K562 (cell line): ENCODE results near the gene TRMT10B. TPM values are rescaled to one million over a fixed set of nuclear protein-coding genes. Genes with fewer than 3 reads are reported as not detected.
"Not testable (repeated sequence)": the region's sequence is repeated elsewhere in the genome, so short reads cannot be mapped to it uniquely, and the experiment has no call there.

Experiments used
- ATAC-seq: fragments of 200-7000 bp; cut with Tn5 transposase; 3 replicates; pipeline ENCODE4 v1.9.1; 2020; ENCODE audit warnings: moderate library complexity
- BruUV-seq: library from RNA; stranded (reverse); fragments of 400-500 nt; replicated peaks from 2 replicates; lab custom pipeline; 2021; lab: Mats Ljungman, UMichigan
- CTCF ChIA-PET: fragments of 300-600 bp; formaldehyde crosslinking; extraction: SDS; loops from one replicate; lab custom pipeline; 2021; ENCODE audit warnings: low intra/inter-chr PET ratio; lab: Yijun Ruan, JAX
- POLR2A ChIA-PET: fragments of 300-600, 350-650 bp; sonication (Branson Sonifier 250); formaldehyde crosslinking; extraction: SDS; loops from one replicate; lab custom pipeline; 2021; ENCODE audit warnings: antibody characterized with exemption, inconsistent platforms; lab: Yijun Ruan, JAX
- DNase-seq, 4 experiments: peaks; one replicate each; pipeline versions ENCODE4 v3.0.0 to v3.0.0-alpha.2; 2011 to 2018; ENCODE audit warnings: low spot score in 3 of 4, mixed read lengths in 3 of 4; ENCODE audit errors: extremely low read depth in 1 of 4
- FAIRE-seq: peaks from 2 replicates; lab custom pipeline; 2011; peaks lifted over from hg19 to GRCh38; lab: Jason Lieb, UNC
- H2AFZ ChIP-seq: 2 replicates; pipeline ENCODE4 v1.6.0; 2011; ENCODE audit warnings: low read depth, low read length, control low read depth, inconsistent platforms
- H3K27ac ChIP-seq: fragments of 200-600 bp; 3 replicates; pipeline ENCODE4 v1.8.0; 2011; ENCODE audit warnings: low read depth, mild to moderate bottlenecking, control low read depth, inconsistent platforms, low read length, moderate library complexity, mixed read lengths; ENCODE audit errors: extremely low read depth
- H3K27me3 ChIP-seq, 2 experiments: fragments of 300-600 bp in 1 of 2; 2 replicates in 1 of 2; 3 replicates in 1 of 2; pipeline versions ENCODE4 v1.6.0 to v1.8.0; 2011; ENCODE audit warnings: inconsistent platforms in 2 of 2, low read length in 2 of 2, mild to moderate bottlenecking in 1 of 2, mixed read lengths in 1 of 2, moderate library complexity in 1 of 2; ENCODE audit not compliant: control insufficient read depth in 2 of 2, insufficient read depth in 2 of 2
- H3K36me3 ChIP-seq: fragments of 300-600 bp; 3 replicates; pipeline ENCODE4 v1.8.0; 2011; ENCODE audit warnings: mild to moderate bottlenecking, low read length, inconsistent platforms; ENCODE audit not compliant: control insufficient read depth, insufficient read depth
- H3K4me1 ChIP-seq, 2 experiments: fragments of 200-600 bp in 1 of 2; replicated peaks in 1 of 2; 2 replicates in 1 of 2; 3 replicates in 1 of 2; pipeline versions ENCODE4 v1.5.1 to v1.8.0; 2011; ENCODE audit warnings: inconsistent platforms in 2 of 2, low read length in 2 of 2, mild to moderate bottlenecking in 1 of 2, mixed read lengths in 1 of 2, moderate library complexity in 1 of 2; ENCODE audit not compliant: control insufficient read depth in 2 of 2, insufficient read depth in 2 of 2
- H3K4me2 ChIP-seq: 2 replicates; pipeline ENCODE4 v1.6.1; 2011; ENCODE audit warnings: low read length, control low read depth, inconsistent platforms, mixed read lengths; ENCODE audit not compliant: insufficient read depth
- H3K4me3 ChIP-seq: fragments of 200-600 bp; sonication (generic), shearing (Covaris generic); 2 replicates; pipeline ENCODE4 v1.5.1; 2016; ENCODE audit warnings: control low read depth, inconsistent platforms
- H3K79me2 ChIP-seq: fragments of 200-600 bp; 3 replicates; pipeline ENCODE4 v1.8.0; 2011; ENCODE audit warnings: low read length, inconsistent platforms; ENCODE audit not compliant: control insufficient read depth, insufficient read depth
- H3K9ac ChIP-seq, 2 experiments: 2 replicates each; pipeline versions ENCODE4 v1.6.0 to v1.6.1; 2011; ENCODE audit warnings: low read depth in 2 of 2, low read length in 2 of 2, control low read depth in 1 of 2, inconsistent platforms in 1 of 2, mild to moderate bottlenecking in 1 of 2, mixed read lengths in 1 of 2; ENCODE audit not compliant: insufficient read depth in 1 of 2
- H3K9me1 ChIP-seq: one replicate; pipeline ENCODE4 v1.6.0; 2011; ENCODE audit warnings: inconsistent platforms, mild to moderate bottlenecking, low read length, moderate library complexity; ENCODE audit not compliant: control insufficient read depth, insufficient read depth
- H3K9me3 ChIP-seq: replicated peaks from 2 replicates; pipeline ENCODE4 v1.5.1; 2011; ENCODE audit warnings: low read depth, low read length, inconsistent platforms; ENCODE audit not compliant: control insufficient read depth, insufficient read depth
- H4K20me1 ChIP-seq: replicated peaks from 2 replicates; pipeline ENCODE4 v1.6.1; 2011; ENCODE audit warnings: low read length, inconsistent platforms, mixed read lengths; ENCODE audit not compliant: control insufficient read depth, insufficient read depth
- BCOR ChIP-seq: fragments of 450-650 bp; IDR thresholded peaks from 2 replicates; pipeline ENCODE4 v1.6.1; 2016
- EP300 ChIP-seq: IDR thresholded peaks from 2 replicates; pipeline ENCODE4 v1.6.1; 2012; ENCODE audit warnings: low read length, improper control_type of control experiment
- KDM1A ChIP-seq, 2 experiments: fragments of 450-650 bp; IDR thresholded peaks; 2 replicates each; pipeline ENCODE4 v1.6.1; 2016; ENCODE audit warnings: mild to moderate bottlenecking in 2 of 2
- MAZ ChIP-seq, 2 experiments: fragments of 450-650 bp in 1 of 2; sonication (generic) in 1 of 2; formaldehyde crosslinking; IDR thresholded peaks in 1 of 2; conservative IDR thresholded peaks in 1 of 2; 2 replicates each; pipeline versions ENCODE4 v1.4.0 to v1.5.0; 2020; ENCODE audit warnings: mild to moderate bottlenecking in 1 of 2, missing genetic modification reagents in 1 of 2
- NUFIP1 ChIP-seq: fragments of 450-650 bp; IDR thresholded peaks from 2 replicates; pipeline ENCODE4 v1.6.1; 2018; ENCODE audit not compliant: partially characterized antibody
- RB1 ChIP-seq: fragments of 450-650 bp; IDR thresholded peaks from 2 replicates; pipeline ENCODE4 v1.6.1; 2017; ENCODE audit warnings: low read depth, mild to moderate bottlenecking
- RBM39 ChIP-seq: fragments of 200-400 bp; formaldehyde crosslinking; optimal IDR thresholded peaks from 2 replicates; pipeline ENCODE3; 2018; ENCODE audit warnings: low read depth, low read length
- SAP30 ChIP-seq: fragments of 200-600 bp; sonication (generic); IDR thresholded peaks from 2 replicates; pipeline ENCODE4 v1.6.1; 2012; ENCODE audit warnings: borderline replicate concordance, low read depth, mild to moderate bottlenecking, moderate library complexity, low read length, control low read depth, inconsistent platforms; ENCODE audit not compliant: insufficient read depth, poor library complexity, severe bottlenecking
- SMARCA5 ChIP-seq: fragments of 450-650 bp; IDR thresholded peaks from 2 replicates; pipeline ENCODE4 v1.6.1; 2016
- ZNF146 ChIP-seq: IDR thresholded peaks from one replicate; pipeline ENCODE4 v1.6.1; 2018; ENCODE audit warnings: missing compliant biosample characterization; ENCODE audit not compliant: unreplicated experiment
- ZNF445 ChIP-seq: fragments of 250-450 bp; sonication (Bioruptor Pico); IDR thresholded peaks from 2 replicates; pipeline ENCODE4 v1.4.0; 2020; ENCODE audit warnings: low read depth, mild to moderate bottlenecking, moderate library complexity
- ZNF75A ChIP-seq: fragments of 450-650 bp; formaldehyde crosslinking; IDR thresholded peaks from 2 replicates; pipeline ENCODE4 v1.4.0; 2020; ENCODE audit warnings: mild to moderate bottlenecking
- WGBS: fragments of 100-300 bp; shearing (Covaris generic); methylation state at CpG from one replicate; pipeline ENCODE4 v1.1.6; 2016; ENCODE audit warnings: low coverage, mixed read lengths; ENCODE audit not compliant: insufficient coverage; ENCODE audit errors: missing lambda C conversion rate; 5-methylcytosine and 5-hydroxymethylcytosine counted together
- in situ Hi-C: fragments of 300-500 bp; cut with MboI; formaldehyde crosslinking; loops from 4 replicates; pipeline ENCODE4 v1.15.0; 2018; ENCODE audit warnings: inconsistent platforms, mixed read lengths
- intact Hi-C: fragments of 100-400 bp; cut with micrococcal nuclease; formaldehyde crosslinking; loops from 2 replicates; pipeline ENCODE4 v1.14.2; 2022
- polyA plus RNA-seq, 8 experiments: library from polyadenylated mRNA; depleted of rRNA in 4 of 8; stranded (reverse) in 5 of 8; unstranded in 3 of 8; fragments of >200 nt; fragmentation: Nextera tagmentation in 2 of 8; fragmentation: Illumina TruSeq in 1 of 8; extraction: Ambion mirVana in 2 of 8; extraction: Trizol in 1 of 8; gene quantifications; 2 replicates each; pipeline versions ENCODE4 v1.2.1 to v1.2.3, GENCODE V29; 2011 to 2014; ENCODE audit warnings: inconsistent platforms in 1 of 8, missing spikeins in 1 of 8
- total RNA-seq, 7 experiments: library from RNA; depleted of rRNA in 6 of 7; stranded (reverse); fragments of >200 nt in 6 of 7; fragmentation: Illumina TruSeq in 2 of 7; extraction: Trizol in 2 of 7; gene quantifications; 2 replicates each; pipeline versions ENCODE4 v1.2.1 to v1.2.3, GENCODE V29; 2011 to 2021; ENCODE audit warnings: low replicate concordance in 1 of 7
- TF ChIP-seq, protein P1 (sequence below): sonication (generic); formaldehyde crosslinking; IDR thresholded peaks from 2 replicates; pipeline ENCODE4 v1.8.0; 2022; ENCODE audit warnings: mild to moderate bottlenecking, missing genetic modification reagents

Gene TRMT10B
- total and polyA plus RNA-seq, 9 of the 15 experiments (the other 6 are each of a cell fraction or from before 2014, with no cell fraction given) = 2.9 to 13.4 (median 7.0) TPM

GRCh38 chr9:37765263-37765662 lies 11.7 kb downstream of the TRMT10B start:
- BruUV-seq, intact Hi-C loops: not testable (repeated sequence)

GRCh38 chr9:37769306-37769705 lies 15.7 kb downstream of the TRMT10B start:
- Histone ChIP-seq H2AFZ (no peak overlapping the region), H3K9ac (0 out of 4 replicates have a peak overlapping the region, but pooled peaks of 1 of the 2 experiments have one; percentile 5), H3K4me3 (no peak overlapping the region), H3K27ac (peak overlapping the region; percentile 26), H3K4me1 (peaks cover 17 to 21% of the 10 kb centered on the region in 2 experiments; a peak in 4 of 5 replicates), H3K4me2 (no peak overlapping the region), H3K9me1 (no peaks in the 10 kb centered on the region), H3K9me3 (no peaks in the 10 kb centered on the region), H3K36me3 (peaks cover 42% of the 10 kb centered on the region; the same call in 2 of the 3 replicates), H3K27me3 (no peaks in the 10 kb centered on the region), H3K79me2 (no peaks in the 10 kb centered on the region; the same call in 2 of the 3 replicates), H4K20me1 (no peaks in the 10 kb centered on the region)
- FAIRE-seq (peak; percentile 88), DNase-seq (peak in 3 of 4 experiments; percentile 27 to 89 (median 82)), ATAC-seq (peak; percentile 86)
- WGBS = 3% methylated on average over 5 of the region's 5 CpGs
- intact Hi-C loops (no loop called here), in situ Hi-C loops (no loop called here)
- CTCF ChIA-PET = interaction anchor here (0.6 kb wide), 1 partner anchor 356 kb away, joined by 6 read pairs; no protein-coding TSS in a partner anchor
- BruUV-seq = no TSS peak
- POLR2A ChIA-PET = interaction anchor here (0.9 to 6.0 kb wide), 7 partner anchors 10 to 32 kb away, joined by 3 to 32 read pairs (median 4); partner anchors contain the start of gene EXOSC3
- TF ChIP-seq ZNF445 (CRISPR knock-in tag) (no peak), EP300 (peak; percentile 60; the same call in 1 of the 2 replicates), RBM39 (no peak), RB1 (peak; percentile 57; the same call in 1 of the 2 replicates), ZNF75A (CRISPR knock-in tag) (no peak), MAZ (CRISPR knock-in tag; conservative IDR thresholded peaks at IDR 0.05 in 1 of 2, IDR thresholded peaks at IDR 0.05 in 1 of 2) (no peak), SAP30 (no peak), NUFIP1 (peak; percentile 67)
- TF ChIP-seq, protein P1, sequence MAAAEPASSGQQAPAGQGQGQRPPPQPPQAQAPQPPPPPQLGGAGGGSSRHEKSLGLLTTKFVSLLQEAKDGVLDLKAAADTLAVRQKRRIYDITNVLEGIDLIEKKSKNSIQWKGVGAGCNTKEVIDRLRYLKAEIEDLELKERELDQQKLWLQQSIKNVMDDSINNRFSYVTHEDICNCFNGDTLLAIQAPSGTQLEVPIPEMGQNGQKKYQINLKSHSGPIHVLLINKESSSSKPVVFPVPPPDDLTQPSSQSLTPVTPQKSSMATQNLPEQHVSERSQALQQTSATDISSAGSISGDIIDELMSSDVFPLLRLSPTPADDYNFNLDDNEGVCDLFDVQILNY (CRISPR knock-in tag) = no peak

More at GRCh38 chr9:37765263-37765662, 11.7 kb downstream of the TRMT10B start:
- in situ Hi-C loops, DNase-seq, H3K27ac ChIP-seq, H2AFZ ChIP-seq, H3K4me2 ChIP-seq, FAIRE-seq, POLR2A ChIA-PET, H3K9ac ChIP-seq, H3K4me3 ChIP-seq, ATAC-seq, H3K79me2 ChIP-seq, H3K9me1 ChIP-seq, H4K20me1 ChIP-seq, CTCF ChIA-PET, H3K27me3 ChIP-seq, H3K9me3 ChIP-seq: not testable (repeated sequence)
- 0 out of 2 replicates have a peak, but pooled peaks have one; percentile 49 for TF ChIP-seq SMARCA5
- TF ChIP-seq ZNF146 (CRISPR knock-in tag) = peak; percentile 73
- TF ChIP-seq KDM1A (IDR thresholded peaks at IDR 0.05) = peak; percentile 39 to 45; a peak in 2 of 4 replicates
- TF ChIP-seq BCOR = peak; percentile 81
- Histone ChIP-seq H3K4me1 (peaks cover 17 to 20% of the 10 kb centered on the region in 2 experiments; a peak in 4 of 5 replicates), H3K36me3 (peaks cover 18% of the 10 kb centered on the region; the same call in 2 of the 3 replicates)
- 69% methylated on average over 5 of the region's 6 CpGs for whole genome bisulfite sequencing
